Astrocyte (in vitro differentiated cells and primary cell): Measurements from ENCODE around the gene RELB. TPM values are rescaled to one million over a fixed set of nuclear protein-coding genes. Genes with fewer than 3 reads are reported as not detected.

Experiments
- DNase-seq: peaks from one replicate; pipeline ENCODE4 v3.0.0-alpha.2; 2010; ENCODE audit warnings: low read depth
- FAIRE-seq: peaks from 2 replicates; lab custom pipeline; 2011; peaks lifted over from hg19 to GRCh38; lab: Jason Lieb, UNC
- H2AFZ ChIP-seq: 2 replicates; pipeline ENCODE4 v1.6.0; 2012; ENCODE audit warnings: low read depth, low read length, inconsistent platforms
- H3K27ac ChIP-seq: 2 replicates; pipeline ENCODE4 v1.5.1; 2011; ENCODE audit warnings: low read depth, low read length, inconsistent platforms
- H3K27me3 ChIP-seq: 2 replicates; pipeline ENCODE4 v1.6.0; 2011; ENCODE audit warnings: low read length, inconsistent platforms; ENCODE audit not compliant: insufficient read depth
- H3K36me3 ChIP-seq: 2 replicates; pipeline ENCODE4 v1.5.1; 2011; ENCODE audit warnings: low read length, inconsistent platforms; ENCODE audit not compliant: insufficient read depth
- H3K4me1 ChIP-seq: 2 replicates; pipeline ENCODE4 v1.5.1; 2011; ENCODE audit warnings: low read length, inconsistent platforms; ENCODE audit not compliant: insufficient read depth
- H3K4me2 ChIP-seq: 2 replicates; pipeline ENCODE4 v1.6.0; 2012; ENCODE audit warnings: low read length, inconsistent platforms
- H3K4me3 ChIP-seq: 2 replicates; pipeline ENCODE4 v1.5.1; 2011; ENCODE audit warnings: low read depth, mild to moderate bottlenecking, low read length, inconsistent platforms; ENCODE audit not compliant: insufficient read depth
- H3K79me2 ChIP-seq: 2 replicates; pipeline ENCODE4 v1.6.0; 2012; ENCODE audit warnings: mild to moderate bottlenecking, low read length, inconsistent platforms; ENCODE audit not compliant: insufficient read depth
- H3K9ac ChIP-seq: 2 replicates; pipeline ENCODE4 v1.6.0; 2012; ENCODE audit warnings: mild to moderate bottlenecking, low read length, inconsistent platforms
- H3K9me3 ChIP-seq: 2 replicates; pipeline ENCODE4 v1.5.1; 2012; ENCODE audit warnings: low read depth, mild to moderate bottlenecking, low read length, inconsistent platforms; ENCODE audit not compliant: insufficient read depth
- H4K20me1 ChIP-seq: 2 replicates; pipeline ENCODE4 v1.6.0; 2012; ENCODE audit warnings: low read length, inconsistent platforms; ENCODE audit not compliant: insufficient read depth
- H3K27ac Mint-ChIP-seq: one replicate; pipeline ENCODE4 v1.8.0; 2021; ENCODE audit warnings: mild to moderate bottlenecking, mixed read lengths; ENCODE audit not compliant: unreplicated experiment
- H3K27me3 Mint-ChIP-seq: one replicate; pipeline ENCODE4 v1.8.0; 2021; ENCODE audit warnings: low read depth, mixed read lengths; ENCODE audit not compliant: unreplicated experiment
- H3K36me3 Mint-ChIP-seq: one replicate; pipeline ENCODE4 v1.8.0; 2021; ENCODE audit warnings: low read depth, mixed read lengths; ENCODE audit not compliant: unreplicated experiment
- H3K4me1 Mint-ChIP-seq: one replicate; pipeline ENCODE4 v1.8.0; 2021; ENCODE audit warnings: low read depth, mixed read lengths; ENCODE audit not compliant: unreplicated experiment
- H3K4me3 Mint-ChIP-seq: one replicate; pipeline ENCODE4 v1.8.0; 2021; ENCODE audit warnings: mild to moderate bottlenecking, moderate library complexity, mixed read lengths; ENCODE audit not compliant: unreplicated experiment
- H3K9me3 Mint-ChIP-seq: one replicate; pipeline ENCODE4 v1.8.0; 2021; ENCODE audit warnings: mild to moderate bottlenecking, mixed read lengths; ENCODE audit not compliant: unreplicated experiment
- CTCF ChIP-seq: IDR thresholded peaks from 2 replicates; pipeline ENCODE4 v1.5.1; 2011; ENCODE audit warnings: low read depth, mild to moderate bottlenecking, inconsistent platforms, low read length, moderate library complexity; ENCODE audit not compliant: insufficient read depth
- EZH2 ChIP-seq: IDR thresholded peaks from 2 replicates; pipeline ENCODE4 v1.6.1; 2012; ENCODE audit warnings: mild to moderate bottlenecking, low read length, inconsistent platforms; ENCODE audit not compliant: insufficient read depth
- total RNA-seq: library from RNA; stranded (reverse); gene quantifications from 2 replicates; pipeline ENCODE4 v1.2.1, GENCODE V29; 2021

Gene RELB
- total RNA-seq, 1 donor from 2014 or later = 14.0 TPM

- Histone ChIP-seq H3K9me3 (no peaks in the 10 kb centered on the region), H3K36me3 (peaks cover 2% of the 10 kb centered on the region), H3K27me3 (no peaks in the 10 kb centered on the region), H4K20me1 (peaks cover 3% of the 10 kb centered on the region), H3K27ac (no peak overlapping the region), H3K4me3 (no peak overlapping the region), H3K4me2 (no peak overlapping the region), H3K9ac (no peak overlapping the region), H2AFZ (no peak overlapping the region), H3K4me1 (no peaks in the 10 kb centered on the region), H3K79me2 (no peaks in the 10 kb centered on the region)
- Mint-ChIP-seq H3K27ac (no peak overlapping the region), H3K36me3 (peaks cover 4% of the 10 kb centered on the region), H3K4me3 (no peak overlapping the region), H3K4me1 (no peaks in the 10 kb centered on the region), H3K9me3 (no peaks in the 10 kb centered on the region), H3K27me3 (no peaks in the 10 kb centered on the region)
- FAIRE-seq = no peak
- no peak for DNase-seq
- no peak for TF ChIP-seq EZH2
- TF ChIP-seq CTCF = no peak
These were observed 20.7 kb downstream of the RELB start for GRCh38 chr19:45021971-45022370.

- FAIRE-seq = no peak
These were observed 21.8 kb downstream of the RELB start for GRCh38 chr19:45023048-45023447.

More at GRCh38 chr19:45023048-45023447, 21.8 kb downstream of the RELB start:
- Mint-ChIP-seq H3K27ac (no peak overlapping the region), H3K4me3 (no peak overlapping the region), H3K9me3 (no peaks in the 10 kb centered on the region), H3K27me3 (no peaks in the 10 kb centered on the region), H3K36me3 (peaks cover 6% of the 10 kb centered on the region), H3K4me1 (no peaks in the 10 kb centered on the region)
- Histone ChIP-seq H3K4me1 (no peaks in the 10 kb centered on the region), H3K9me3 (no peaks in the 10 kb centered on the region), H3K9ac (no peak overlapping the region), H3K79me2 (no peaks in the 10 kb centered on the region), H3K4me2 (no peak overlapping the region), H3K36me3 (peaks cover 2% of the 10 kb centered on the region), H3K4me3 (no peak overlapping the region), H2AFZ (no peak overlapping the region), H3K27ac (no peak overlapping the region), H4K20me1 (peaks cover 3% of the 10 kb centered on the region), H3K27me3 (no peaks in the 10 kb centered on the region)
- no peak for DNase-seq
- TF ChIP-seq CTCF (no peak), EZH2 (no peak)
